Astrocyte (in vitro differentiated cells and primary cell): Measurements from ENCODE around the gene GDF10.

Experiments used
- CTCF ChIP-seq: IDR thresholded peaks from 2 replicates; pipeline ENCODE4 v1.5.1; 2011; ENCODE audit warnings: low read depth, mild to moderate bottlenecking, inconsistent platforms, low read length, moderate library complexity; ENCODE audit not compliant: insufficient read depth
- EZH2 ChIP-seq: IDR thresholded peaks from 2 replicates; pipeline ENCODE4 v1.6.1; 2012; ENCODE audit warnings: mild to moderate bottlenecking, low read length, inconsistent platforms; ENCODE audit not compliant: insufficient read depth

DNA sequence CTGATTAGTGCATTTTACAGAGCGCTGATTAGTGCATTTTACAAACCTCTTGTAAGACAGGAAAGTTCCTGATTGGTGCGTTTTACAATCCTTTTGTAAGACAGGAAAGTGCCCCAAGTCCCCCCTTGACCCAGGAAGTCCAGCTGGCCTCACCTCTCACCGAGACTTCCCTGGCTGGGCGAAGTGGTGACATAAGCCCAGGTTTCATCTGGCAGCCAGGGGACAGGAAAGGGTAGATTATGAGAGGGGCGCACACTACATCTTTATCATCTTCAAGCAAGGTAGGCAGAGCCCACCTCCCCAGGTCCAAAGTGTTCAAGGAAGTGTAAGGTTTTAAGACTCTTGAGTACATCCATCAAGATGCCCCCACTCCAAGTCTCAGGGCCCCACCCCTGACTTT, 5.5 kb upstream of the GDF10 start:
- no peak for TF ChIP-seq CTCF
- no peak for TF ChIP-seq EZH2
